HK-2 (cell line): Measurements from ENCODE around the gene PLCB4.

Experiments used
- DNase-seq: peaks from one replicate; pipeline ENCODE4 v3.0.0-alpha.2; 2018; ENCODE audit not compliant: unreplicated experiment

PLCB4 gene

DNA sequence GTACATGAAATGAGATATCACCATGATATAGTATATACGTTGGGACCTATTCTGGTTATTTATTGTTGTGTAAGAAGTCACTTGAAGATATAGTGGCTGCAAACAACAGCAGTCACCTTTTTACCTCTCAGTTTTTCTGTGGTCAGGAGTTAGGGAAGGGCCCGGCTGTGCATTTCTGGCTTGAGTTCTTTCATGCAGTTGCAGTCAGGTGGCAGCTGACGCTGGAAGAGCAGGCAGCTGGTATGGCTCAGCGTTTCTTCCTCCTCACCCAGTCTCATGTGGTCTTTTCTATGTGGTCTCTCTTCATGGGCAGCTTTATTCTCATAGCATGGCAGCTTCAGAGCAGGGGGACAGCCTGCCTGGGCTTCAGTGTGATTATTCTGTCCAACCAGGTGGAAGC, 154.4 kb downstream of the PLCB4 start:
- no peak for DNase-seq

DNA sequence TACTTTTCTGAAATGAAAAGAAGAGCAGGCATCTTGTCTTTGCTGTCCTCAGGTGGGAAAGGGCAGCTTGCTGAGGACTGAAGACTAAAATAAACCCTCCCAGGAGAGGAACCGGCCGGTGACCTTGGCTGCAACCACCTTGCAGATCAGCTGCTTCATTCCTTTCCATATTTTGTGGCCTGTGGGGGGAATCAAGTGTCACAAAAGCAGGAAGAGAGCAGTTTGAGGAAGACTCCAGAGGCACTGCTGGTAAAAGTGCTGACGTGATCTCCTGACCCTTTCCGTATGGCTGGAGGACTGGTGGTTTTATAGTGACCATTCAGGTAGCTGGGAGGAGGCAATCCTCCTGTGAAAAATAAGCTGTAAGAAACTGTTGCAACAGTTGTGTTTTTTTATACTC, 157.0 kb downstream of the PLCB4 start:
- DNase-seq, result no peak

DNA sequence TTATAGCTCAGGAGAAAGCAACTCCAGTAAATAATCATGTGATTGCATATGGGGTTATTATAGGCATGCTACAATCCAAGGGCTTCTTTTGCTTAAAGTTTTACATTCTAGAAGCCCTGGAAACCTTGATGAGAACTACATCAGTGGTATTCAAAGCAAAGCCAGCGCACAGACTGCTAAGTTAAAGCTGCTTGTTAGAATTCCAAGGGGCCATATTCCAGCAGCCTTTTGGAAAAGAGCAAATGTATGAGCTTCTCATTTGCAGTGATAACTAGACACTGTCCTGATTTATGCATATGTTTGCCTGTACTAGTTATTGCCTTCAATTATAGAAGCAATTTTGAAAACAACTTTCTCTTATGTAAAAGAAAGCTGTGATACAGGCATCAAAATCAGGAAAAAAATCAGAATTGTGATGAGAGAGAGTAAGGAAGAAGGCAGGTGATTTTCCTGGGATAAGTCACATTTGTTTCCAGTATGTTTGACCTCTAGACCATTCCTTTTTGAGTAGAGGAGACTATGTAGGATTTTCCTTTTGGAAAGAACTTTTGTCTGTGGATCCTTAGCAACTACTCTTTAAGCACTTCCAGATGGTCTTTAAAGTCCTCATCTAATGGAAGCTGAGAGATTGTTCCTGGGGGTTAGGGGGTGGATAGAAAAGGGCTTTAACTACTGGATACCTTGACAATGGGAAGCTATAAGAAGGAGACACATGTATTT, 159.2 kb downstream of the PLCB4 start:
- DNase-seq, result no peak

DNA sequence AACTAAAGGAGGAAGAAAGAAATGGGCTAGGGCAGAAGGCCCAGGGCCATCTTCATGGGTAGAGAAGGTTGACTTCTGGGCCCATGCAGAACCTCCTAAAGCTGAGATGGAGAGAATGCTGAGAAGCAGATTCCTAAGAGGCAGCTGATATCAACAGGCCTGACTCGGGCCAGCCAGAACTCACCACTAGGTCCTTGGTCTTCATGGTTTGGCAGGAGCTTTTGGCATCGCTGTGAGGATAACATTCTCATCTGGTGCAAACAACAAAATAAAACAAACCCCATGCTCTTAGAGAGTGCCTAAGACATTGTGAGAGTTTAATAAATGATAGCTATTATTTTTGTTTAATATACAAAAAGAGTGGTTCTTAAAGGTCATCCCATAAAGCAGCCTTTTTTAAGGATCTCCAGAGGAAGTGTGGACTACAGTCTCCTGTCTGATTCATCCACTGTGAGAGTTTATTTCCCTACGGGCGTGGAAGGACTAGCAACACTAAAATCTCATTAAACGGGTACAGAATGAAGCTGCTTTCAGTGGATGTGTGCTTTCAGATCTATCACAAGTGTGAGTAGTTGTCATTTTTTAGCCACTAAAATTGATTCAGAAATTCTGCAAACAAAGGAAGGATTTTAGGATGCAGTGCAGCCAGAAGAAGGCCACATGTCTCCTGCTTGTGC, 160.0 kb downstream of the PLCB4 start:
- DNase-seq, result no peak

DNA sequence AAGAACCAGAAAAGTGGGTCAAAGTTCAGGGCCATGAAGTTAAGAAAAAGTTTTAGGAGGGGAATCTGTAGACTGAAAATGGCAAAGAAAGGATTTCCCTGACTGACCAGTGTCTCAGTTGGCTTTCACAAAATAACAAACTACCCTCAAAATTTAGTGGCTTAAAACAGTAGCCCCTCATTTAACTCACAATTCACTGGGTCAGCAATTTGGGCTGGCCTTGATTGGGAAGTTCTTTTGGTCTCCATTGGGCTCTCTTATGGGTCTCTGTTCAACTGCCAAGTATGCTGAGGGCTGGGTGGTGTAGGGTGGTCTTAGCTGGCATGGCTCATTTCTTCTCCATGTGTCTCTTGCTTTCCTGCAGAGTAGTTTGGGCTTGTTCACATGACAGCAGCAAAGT, 161.5 kb downstream of the PLCB4 start:
- DNase-seq, result no peak

DNA sequence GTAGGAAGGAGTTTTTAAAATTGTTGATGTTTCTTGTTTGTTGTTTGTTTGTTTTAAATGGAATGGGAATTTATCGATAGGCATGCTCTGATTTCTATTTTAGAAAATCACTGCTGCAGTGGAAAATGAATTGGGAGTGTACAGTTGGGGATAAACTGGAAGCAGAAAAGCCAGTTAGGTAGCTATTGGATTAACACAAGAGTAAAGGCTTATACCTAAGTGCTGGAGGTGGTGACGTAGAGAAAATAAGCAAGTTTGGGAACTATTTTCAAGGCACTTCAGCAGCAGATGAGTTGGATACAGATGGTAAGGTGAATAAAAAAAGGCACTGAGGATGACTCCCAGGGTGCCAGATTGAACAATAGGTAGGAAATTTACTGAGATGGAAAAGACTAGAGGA, 164.9 kb downstream of the PLCB4 start:
- no peak for DNase-seq

DNA sequence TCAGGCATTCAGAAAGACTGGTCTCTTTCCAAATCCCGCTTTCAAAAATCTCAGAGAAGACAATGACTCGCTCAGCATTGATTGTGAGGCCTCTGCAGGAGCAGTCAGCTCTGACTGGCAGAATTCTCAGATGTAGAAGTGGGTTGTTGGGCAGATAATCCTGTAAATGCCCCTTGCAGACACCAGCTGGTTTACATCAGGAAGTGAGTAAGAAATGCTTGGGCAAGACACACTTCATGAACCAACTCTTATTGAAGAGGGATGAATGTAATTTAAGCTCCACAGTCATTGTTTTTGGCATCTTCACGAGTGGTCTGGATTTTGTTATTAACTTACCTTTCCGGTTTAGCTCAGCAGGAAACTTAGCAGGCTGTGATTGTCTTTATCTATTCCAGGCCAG, 166.6 kb downstream of the PLCB4 start:
- DNase-seq, result no peak

DNA sequence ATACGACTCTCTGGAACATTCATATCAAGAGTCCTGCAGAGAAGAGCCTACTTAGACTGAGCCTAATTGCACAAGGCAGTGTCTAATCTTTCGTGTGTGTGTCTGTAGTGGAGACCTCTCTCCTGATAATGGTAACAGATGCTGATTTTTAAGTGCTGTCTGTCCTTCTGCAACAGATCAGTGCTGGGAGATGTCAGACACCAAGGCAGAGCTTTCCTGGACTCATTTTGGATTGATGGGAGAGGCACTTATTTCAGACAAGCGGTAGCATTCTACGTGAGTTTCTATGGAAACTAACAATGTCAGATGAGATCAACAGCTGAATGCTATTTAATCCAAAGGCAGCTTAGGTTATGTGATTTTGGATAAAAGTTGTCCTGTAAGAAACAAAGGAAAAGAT, 167.6 kb downstream of the PLCB4 start:
- no peak for DNase-seq

DNA sequence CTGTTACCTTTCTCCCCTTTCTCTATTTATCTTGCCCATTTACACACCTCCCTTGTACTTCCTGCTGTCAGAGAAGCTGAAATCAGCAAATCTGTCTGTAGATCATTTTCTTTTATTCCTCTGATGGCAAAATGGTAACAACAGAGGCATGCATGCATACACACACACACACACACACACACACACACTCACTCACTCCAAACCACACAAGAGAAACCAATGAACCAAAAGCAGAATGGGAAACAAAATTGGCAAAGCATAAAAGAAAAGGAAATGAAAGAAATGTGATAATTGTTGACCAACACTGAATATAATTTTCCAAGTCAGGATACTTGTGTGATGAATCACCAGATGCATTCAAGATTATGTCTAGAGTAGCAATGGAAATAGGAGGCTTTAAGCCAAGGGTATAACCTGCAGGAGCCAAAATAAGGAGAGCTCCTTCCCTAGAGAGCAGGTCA, 172.4 kb downstream of the PLCB4 start:
- no peak for DNase-seq

DNA sequence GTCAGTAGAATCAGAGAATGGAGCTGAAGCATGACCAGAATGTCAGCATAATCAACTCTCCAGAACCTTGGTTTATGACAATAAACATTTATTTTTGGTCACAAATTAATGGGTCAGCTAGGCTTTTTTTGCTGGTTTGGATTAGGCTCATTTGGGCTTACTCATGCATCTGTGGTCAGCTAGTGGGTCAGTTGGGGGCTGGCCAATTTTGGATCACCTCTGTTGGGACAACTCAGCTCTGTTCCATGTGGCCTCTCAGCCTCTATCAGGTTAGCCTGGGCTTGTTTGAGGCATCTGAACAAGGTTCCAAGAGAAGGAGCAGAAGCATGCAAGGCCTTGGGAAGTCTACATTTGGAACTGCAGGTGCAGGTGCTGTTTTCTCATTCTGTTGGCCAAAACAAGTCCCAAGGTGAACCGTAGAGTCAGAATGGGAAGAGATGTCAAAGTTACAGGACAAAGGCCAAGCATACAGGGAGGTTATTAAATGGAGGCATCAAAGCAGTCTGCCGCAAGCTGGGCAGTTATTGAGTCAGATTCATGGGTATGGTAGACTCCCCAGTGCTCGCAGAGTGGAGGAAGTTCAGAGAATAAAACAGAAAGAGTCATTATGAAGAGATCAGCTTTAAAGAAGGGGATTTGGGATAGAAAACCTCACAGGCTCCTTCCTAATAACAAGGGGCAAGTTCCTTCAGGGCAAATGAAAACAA, 173.0 kb downstream of the PLCB4 start:
- DNase-seq, result no peak

DNA sequence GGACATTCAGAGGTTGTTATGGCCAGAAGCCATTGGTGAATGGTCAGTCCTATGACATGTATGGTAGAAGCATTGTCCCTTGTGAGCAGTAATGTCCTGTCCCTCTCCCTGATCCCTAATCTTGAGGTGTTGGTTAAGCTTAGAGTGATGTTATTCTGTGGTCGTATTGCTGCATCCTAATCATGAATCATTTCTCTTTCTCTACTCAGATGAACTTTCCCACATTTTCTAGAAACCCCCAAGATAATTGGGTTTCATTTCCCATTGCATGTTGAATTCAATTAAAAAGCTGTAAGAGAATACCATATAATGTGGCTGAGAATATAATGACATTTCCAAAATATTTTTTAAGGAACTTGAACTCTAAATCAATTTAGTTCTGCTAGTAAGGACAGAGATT, 175.1 kb downstream of the PLCB4 start:
- DNase-seq, result no peak

DNA sequence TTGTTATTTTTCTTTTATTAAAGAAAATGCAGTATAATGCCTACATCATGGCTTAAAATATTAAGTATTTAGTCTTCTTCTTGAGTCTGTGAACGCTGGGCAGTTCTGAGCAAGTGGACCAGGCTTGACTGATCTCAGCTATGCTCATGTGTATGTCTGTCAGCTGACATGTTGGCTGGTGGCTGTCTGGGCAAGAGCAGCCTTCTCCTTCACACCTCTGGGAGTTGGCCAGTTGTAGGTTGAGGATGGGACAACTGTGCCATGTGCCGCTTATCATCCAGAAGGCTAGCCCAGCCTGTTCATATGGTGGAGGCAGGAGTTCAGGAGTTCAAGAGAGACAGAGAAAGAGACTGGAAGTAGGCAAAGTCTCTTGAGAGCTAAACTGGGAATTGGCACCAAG, 175.9 kb downstream of the PLCB4 start:
- no peak for DNase-seq

DNA sequence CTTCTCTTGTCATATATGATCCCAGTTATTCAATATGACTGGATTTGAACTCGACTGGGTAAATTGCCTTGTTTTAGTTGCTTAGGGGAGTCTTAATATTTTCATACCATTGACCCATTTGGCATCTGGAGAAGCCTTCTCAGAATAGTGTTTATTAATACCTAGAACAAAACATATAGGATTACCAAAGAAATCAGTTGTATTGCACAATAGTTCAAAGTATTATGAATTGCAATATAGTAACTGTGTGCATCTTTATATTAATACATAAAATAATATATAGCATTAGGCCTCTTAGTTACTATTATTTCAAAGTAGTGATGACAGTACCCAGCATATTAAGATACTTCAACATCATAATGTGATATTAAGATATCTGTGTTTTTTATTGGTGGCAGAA, 177.8 kb downstream of the PLCB4 start:
- DNase-seq, result no peak

DNA sequence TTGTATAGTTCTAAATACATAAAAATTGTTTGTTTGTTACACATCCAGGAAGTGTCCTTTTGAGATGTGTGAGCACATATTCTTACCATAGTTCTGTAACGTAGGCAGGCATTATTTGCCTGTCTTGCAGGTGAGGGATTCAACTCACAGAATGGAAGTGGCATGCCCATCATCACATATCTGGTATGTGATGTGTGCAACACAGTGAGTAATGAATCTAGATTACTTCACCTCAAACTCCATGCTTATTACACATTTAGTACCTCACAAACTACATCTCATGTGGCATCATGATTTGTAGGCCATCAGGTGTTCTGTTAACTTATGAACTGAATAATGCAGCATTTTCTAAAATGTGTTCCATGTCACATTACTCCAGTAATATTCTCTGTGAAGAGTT, 181.6 kb downstream of the PLCB4 start:
- DNase-seq, result no peak

DNA sequence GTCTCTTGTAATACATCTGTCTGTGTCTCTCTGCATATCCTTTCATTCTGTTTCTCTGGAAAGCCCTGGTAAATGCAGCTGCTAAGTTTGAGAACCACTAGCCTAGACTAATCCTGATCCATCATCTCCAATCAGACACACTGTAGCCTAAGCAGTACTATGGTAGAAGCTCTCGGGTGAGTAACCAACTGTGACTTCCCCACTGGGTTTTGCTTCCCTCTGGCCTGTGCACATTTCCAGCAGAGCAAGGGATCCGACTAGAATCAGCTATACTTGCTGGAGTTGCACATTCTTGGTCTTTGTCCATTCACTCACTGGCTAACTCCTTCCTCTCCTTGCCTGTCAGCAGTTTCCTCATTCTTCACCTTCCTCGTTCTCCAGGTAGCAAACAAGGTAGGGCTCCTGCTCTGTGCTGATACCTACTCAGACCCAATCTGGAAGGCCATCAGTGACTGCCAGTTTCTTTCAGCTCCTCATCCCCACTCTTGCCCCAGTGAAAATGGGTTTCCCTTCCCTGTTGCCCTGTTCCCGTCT, 184.2 kb downstream of the PLCB4 start:
- DNase-seq, result no peak

DNA sequence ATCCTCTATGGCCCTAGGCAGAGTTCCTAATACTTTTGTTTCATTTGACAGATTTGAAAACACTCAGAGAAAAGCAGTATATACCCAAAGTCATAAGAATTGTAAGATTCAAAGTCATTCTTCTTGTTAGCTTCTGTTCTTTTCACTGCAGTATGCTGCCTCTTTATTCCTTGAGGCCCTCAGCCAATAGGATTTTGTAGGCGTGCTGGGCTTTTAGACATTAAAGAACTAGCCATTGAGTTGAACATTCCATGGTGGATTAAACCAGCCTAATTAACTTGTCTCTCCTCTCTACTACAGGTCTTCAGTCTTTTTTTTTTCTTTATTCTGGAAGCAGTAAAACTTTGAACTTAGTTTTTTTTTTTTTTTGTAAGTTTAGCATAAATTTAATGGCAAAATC, 186.3 kb downstream of the PLCB4 start:
- no peak for DNase-seq

DNA sequence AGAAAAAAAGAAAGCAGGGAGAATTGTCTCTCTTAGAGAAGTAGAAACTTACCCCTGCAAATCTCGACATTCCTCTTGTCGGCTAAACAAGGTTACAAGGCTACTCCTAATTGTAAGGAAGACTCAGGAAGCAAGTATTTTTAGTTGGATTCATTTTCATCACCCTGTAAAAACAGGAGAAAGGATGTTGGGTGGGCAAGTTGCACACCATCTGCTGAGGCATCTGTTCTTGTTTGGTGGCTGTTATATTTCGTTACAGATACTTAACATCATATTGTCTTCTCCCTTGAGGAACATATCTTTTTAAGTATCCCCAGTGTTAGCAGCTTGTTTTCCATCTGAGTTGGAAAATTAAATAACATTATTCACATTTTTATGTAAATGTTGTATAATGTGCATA, 187.5 kb downstream of the PLCB4 start:
- DNase-seq, result no peak

DNA sequence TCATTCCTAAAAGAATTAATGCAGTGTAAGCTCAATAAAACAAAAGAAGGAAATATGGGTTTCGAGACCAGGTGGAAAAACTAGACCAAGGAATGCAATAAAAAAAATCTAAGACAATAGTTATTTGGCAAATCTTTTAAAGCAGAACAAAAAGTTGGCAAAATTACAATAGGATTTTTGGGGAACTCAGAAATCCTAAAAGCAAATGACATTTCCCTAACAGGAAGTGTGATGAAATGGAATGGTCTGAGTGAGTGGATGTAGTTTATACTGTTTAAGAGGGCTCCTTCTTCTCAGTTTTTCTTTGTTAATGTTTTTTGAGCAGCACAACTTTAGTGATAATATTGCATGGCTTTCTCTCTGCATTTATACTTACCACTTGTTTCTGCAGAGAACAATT, 190.0 kb downstream of the PLCB4 start:
- DNase-seq, result no peak

DNA sequence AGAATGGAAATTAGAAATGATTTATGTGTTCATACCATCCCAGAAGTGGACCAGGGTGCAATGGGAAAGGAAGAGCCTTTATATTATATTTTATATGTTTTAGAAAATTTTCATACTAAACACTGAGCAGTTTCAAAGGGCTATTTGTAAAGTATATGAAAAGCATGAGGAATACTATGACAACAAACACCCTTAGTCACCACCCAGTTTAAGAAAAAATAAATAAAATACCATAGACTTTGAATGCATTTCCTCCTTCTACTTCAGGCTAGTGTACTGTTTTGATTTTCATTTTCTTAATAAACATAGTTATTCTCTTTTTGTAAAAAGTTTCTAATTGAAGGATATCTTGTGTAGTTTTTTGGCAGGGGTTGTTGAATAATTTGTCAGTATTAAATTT, 191.1 kb downstream of the PLCB4 start:
- no peak for DNase-seq

DNA sequence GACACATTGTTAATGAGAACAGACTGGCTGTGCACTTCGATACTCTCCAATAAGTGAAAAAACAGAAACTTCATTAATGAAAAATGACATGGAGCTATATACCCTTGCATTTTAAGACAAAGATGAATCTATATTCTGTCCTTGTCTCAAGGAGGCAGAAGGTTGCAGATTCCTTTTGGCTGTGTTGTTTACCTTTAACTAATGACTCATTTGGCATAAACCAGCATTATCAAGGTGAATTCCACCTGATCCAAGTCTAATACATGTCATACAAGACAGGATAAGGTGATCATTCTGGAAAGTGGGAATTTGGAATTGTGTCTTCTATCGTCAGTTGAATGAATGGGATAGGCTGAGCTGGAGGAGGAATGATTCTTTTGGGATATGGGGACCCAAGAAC, 192.9 kb downstream of the PLCB4 start:
- DNase-seq, result no peak

DNA sequence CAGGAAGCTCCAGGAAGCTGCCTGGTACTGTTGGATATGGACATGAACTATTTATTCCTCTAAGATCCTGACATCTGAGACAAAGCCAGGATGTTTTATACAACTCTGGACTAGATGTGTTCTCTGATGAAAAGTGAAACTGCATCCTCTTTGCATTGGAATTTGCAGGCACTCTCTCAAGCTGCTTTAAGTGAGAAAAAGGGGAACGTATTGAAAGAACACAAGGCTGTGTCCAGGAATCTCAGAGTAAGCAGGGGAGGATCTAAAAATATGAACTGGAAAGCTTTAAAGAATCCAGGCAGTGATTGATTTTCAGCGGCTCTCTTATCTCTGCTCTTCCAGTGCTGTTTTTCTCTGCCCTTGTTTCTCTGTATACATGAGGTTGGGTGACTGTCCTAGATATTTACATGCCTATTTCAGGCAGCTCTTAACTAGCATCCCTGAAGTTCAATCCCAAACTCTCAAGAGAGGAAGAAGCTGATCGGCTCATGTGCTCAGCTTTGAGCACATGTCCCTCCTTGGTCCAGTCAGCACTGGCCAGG, 193.8 kb downstream of the PLCB4 start:
- no peak for DNase-seq

DNA sequence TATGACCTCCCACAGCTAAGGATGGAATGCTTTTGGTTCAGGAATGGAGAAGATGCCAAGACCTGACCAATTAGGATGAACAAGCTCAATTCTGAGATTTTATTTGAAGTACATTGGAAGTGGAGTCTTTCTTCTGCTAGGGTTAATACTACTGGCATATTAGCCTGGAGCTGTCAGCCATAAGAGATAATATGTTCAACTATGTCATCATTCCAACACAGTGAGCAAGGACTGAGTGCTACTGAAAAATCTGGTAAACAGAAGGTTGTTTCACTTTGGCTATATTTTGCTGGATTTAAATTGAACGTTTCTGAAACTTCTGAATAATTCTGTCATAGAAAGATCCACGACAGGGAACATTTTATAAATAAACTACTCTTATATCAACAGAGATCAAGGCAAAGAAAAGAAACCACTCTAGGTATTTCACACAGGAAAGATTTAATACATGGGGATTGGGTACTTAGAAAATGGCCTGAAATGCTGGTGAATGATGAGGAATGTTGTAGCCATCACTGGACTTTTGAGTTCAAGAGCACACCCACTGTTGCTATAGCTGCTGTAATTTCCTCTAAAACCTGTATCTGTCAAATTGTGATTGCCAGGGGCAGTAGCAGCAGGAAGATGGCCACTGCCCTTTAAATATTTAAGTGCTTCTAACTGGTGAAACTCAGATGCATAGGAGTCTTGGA, 200.5 kb downstream of the PLCB4 start:
- no peak for DNase-seq
